Progenitor cell of endocrine pancreas (in vitro differentiated cells): ENCODE measurements around the gene OGDH. TPM values are rescaled to one million over a fixed set of nuclear protein-coding genes. Genes with fewer than 3 reads are reported as not detected.
A peak's percentile ranks its signal among the peaks of the same experiment; 100 is the strongest.

Source experiments
- DNase-seq: peaks from one replicate; pipeline ENCODE4 v3.0.0; 2021; ENCODE audit warnings: low spot score; ENCODE audit not compliant: unreplicated experiment
- H3K27ac Mint-ChIP-seq: 2 replicates; pipeline ENCODE4 v1.8.0; 2021; ENCODE audit warnings: mild to moderate bottlenecking, moderate library complexity, mixed read lengths
- H3K27me3 Mint-ChIP-seq: 2 replicates; pipeline ENCODE4 v1.8.0; 2021; ENCODE audit warnings: mixed read lengths
- H3K36me3 Mint-ChIP-seq: 2 replicates; pipeline ENCODE4 v1.8.0; 2022; ENCODE audit warnings: mixed read lengths; ENCODE audit not compliant: insufficient read depth
- H3K4me1 Mint-ChIP-seq: 2 replicates; pipeline ENCODE4 v1.8.0; 2021; ENCODE audit warnings: low read depth, mixed read lengths
- H3K4me3 Mint-ChIP-seq: 2 replicates; pipeline ENCODE4 v1.8.0; 2021; ENCODE audit warnings: low read depth, mild to moderate bottlenecking, moderate library complexity, mixed read lengths
- H3K9me3 Mint-ChIP-seq: 2 replicates; pipeline ENCODE4 v1.8.0; 2021; ENCODE audit warnings: low read depth, mixed read lengths
- CTCF ChIP-seq: fragments of 200-600 bp; sonication (generic); IDR thresholded peaks from one replicate; pipeline ENCODE4 v1.5.0; 2021; ENCODE audit warnings: antibody characterized with exemption, mild to moderate bottlenecking; ENCODE audit not compliant: unreplicated experiment
- total RNA-seq: library from RNA; stranded (reverse); gene quantifications from 2 replicates; pipeline ENCODE4 v1.2.1, GENCODE V29; 2021

OGDH gene
- total RNA-seq, 1 donor from 2014 or later: 105 TPM

- peak overlapping the region; percentile 50 for H3K4me3 Mint-ChIP-seq
- H3K9me3 Mint-ChIP-seq: no peaks in the 10 kb centered on the region
- TF ChIP-seq CTCF: no peak
- no peak for DNase-seq
- H3K27me3 Mint-ChIP-seq: no peaks in the 10 kb centered on the region
- peak overlapping the region; percentile 88 for H3K27ac Mint-ChIP-seq
- H3K4me1 Mint-ChIP-seq: peaks cover 13% of the 10 kb centered on the region
- peaks cover 9% of the 10 kb centered on the region for H3K36me3 Mint-ChIP-seq
Measured at GRCh38 chr7:44608916-44609648, 2.7 kb downstream of the OGDH start.

- no peak for DNase-seq
- Mint-ChIP-seq H3K4me1 (peaks cover 17% of the 10 kb centered on the region), H3K27ac (no peak overlapping the region), H3K27me3 (no peaks in the 10 kb centered on the region), H3K36me3 (peaks cover 12% of the 10 kb centered on the region), H3K9me3 (no peaks in the 10 kb centered on the region), H3K4me3 (no peak overlapping the region)
- TF ChIP-seq CTCF: no peak
Measured at GRCh38 chr7:44609829-44610228, 3.4 kb downstream of the OGDH start.

GRCh38 chr7:44615149-44615611 is 8.8 kb downstream of the OGDH start:
- peaks cover 22% of the 10 kb centered on the region for H3K4me1 Mint-ChIP-seq
- H3K36me3 Mint-ChIP-seq: peaks cover 4% of the 10 kb centered on the region
- no peaks in the 10 kb centered on the region for H3K9me3 Mint-ChIP-seq
- DNase-seq: no peak
- TF ChIP-seq CTCF: no peak
- H3K27me3 Mint-ChIP-seq: no peaks in the 10 kb centered on the region
- peak overlapping the region; percentile 47 for H3K27ac Mint-ChIP-seq
- no peak overlapping the region for H3K4me3 Mint-ChIP-seq

GRCh38 chr7:44615793-44616192 is 9.4 kb downstream of the OGDH start:
- Mint-ChIP-seq H3K27ac (no peak overlapping the region), H3K9me3 (no peaks in the 10 kb centered on the region), H3K36me3 (peaks cover 4% of the 10 kb centered on the region), H3K4me3 (no peak overlapping the region), H3K27me3 (no peaks in the 10 kb centered on the region), H3K4me1 (peaks cover 22% of the 10 kb centered on the region)
- TF ChIP-seq CTCF: no peak
- DNase-seq: no peak

GRCh38 chr7:44616545-44616944 is 10.1 kb downstream of the OGDH start:
- Mint-ChIP-seq H3K9me3 (no peaks in the 10 kb centered on the region), H3K36me3 (peaks cover 4% of the 10 kb centered on the region), H3K4me3 (no peak overlapping the region), H3K27ac (no peak overlapping the region), H3K27me3 (no peaks in the 10 kb centered on the region), H3K4me1 (peaks cover 27% of the 10 kb centered on the region)
- no peak for DNase-seq
- TF ChIP-seq CTCF: no peak
